Neural progenitor cell (in vitro differentiated cells): Measurements from ENCODE around the gene REM2. TPM values are rescaled to one million over a fixed set of nuclear protein-coding genes. Genes with fewer than 3 reads are reported as not detected.

Source experiments
- DNase-seq: peaks from one replicate; pipeline ENCODE4 v3.0.0-alpha.2; 2016; ENCODE audit warnings: low spot score
- H2AFZ ChIP-seq: fragments of 200-600 bp; sonication (generic); replicated peaks from 2 replicates; pipeline ENCODE4 v1.6.1; 2016; ENCODE audit warnings: antibody characterized with exemption
- H3F3A ChIP-seq: fragments of 200-600 bp; sonication (generic); 2 replicates; pipeline ENCODE4 v1.6.1; 2016; ENCODE audit warnings: antibody characterized with exemption, low read depth
- H3K27ac ChIP-seq: fragments of 200-600 bp; sonication (generic); 2 replicates; pipeline ENCODE4 v1.5.1; 2016; ENCODE audit warnings: mild to moderate bottlenecking
- H3K27me3 ChIP-seq: fragments of 200-600 bp; sonication (generic); 2 replicates; pipeline ENCODE4 v1.6.1; 2016; ENCODE audit warnings: mild to moderate bottlenecking, moderate library complexity
- H3K36me3 ChIP-seq: fragments of 200-600 bp; sonication (generic); 2 replicates; pipeline ENCODE4 v1.5.1; 2016
- H3K4me1 ChIP-seq: fragments of 200-600 bp; sonication (generic); 2 replicates; pipeline ENCODE4 v1.6.1; 2016; ENCODE audit warnings: mixed run types
- H3K4me2 ChIP-seq: fragments of 200-600 bp; sonication (generic); 2 replicates; pipeline ENCODE4 v1.6.1; 2016
- H3K4me3 ChIP-seq: fragments of 200-600 bp; sonication (generic); 2 replicates; pipeline ENCODE4 v1.5.1; 2016
- H3K79me2 ChIP-seq: fragments of 200-600 bp; sonication (generic); 2 replicates; pipeline ENCODE4 v1.6.1; 2016; ENCODE audit warnings: low read depth
- H3K9ac ChIP-seq: fragments of 200-600 bp; sonication (generic); 2 replicates; pipeline ENCODE4 v1.6.1; 2016
- H3K9me3 ChIP-seq: fragments of 200-600 bp; sonication (generic); 2 replicates; pipeline ENCODE4 v1.5.1; 2016; ENCODE audit warnings: low read depth
- H4K20me1 ChIP-seq: fragments of 200-600 bp; sonication (generic); 2 replicates; pipeline ENCODE4 v1.6.1; 2016; ENCODE audit warnings: low read depth
- H3K27ac Mint-ChIP-seq: 3 replicates; pipeline ENCODE4 v1.8.0; 2021; ENCODE audit warnings: mixed read lengths
- H3K27me3 Mint-ChIP-seq: 2 replicates; pipeline ENCODE4 v1.8.0; 2022; ENCODE audit warnings: low read depth, mild to moderate bottlenecking, inconsistent platforms, moderate library complexity, mixed read lengths; ENCODE audit not compliant: insufficient read depth
- H3K36me3 Mint-ChIP-seq: 3 replicates; pipeline ENCODE4 v1.8.0; 2021; ENCODE audit warnings: mixed read lengths
- H3K4me1 Mint-ChIP-seq: 3 replicates; pipeline ENCODE4 v1.8.0; 2021; ENCODE audit warnings: mixed read lengths
- H3K4me3 Mint-ChIP-seq: 3 replicates; pipeline ENCODE4 v1.8.0; 2021; ENCODE audit warnings: mild to moderate bottlenecking, moderate library complexity, mixed read lengths
- H3K9me3 Mint-ChIP-seq: 3 replicates; pipeline ENCODE4 v1.8.0; 2020; ENCODE audit warnings: mixed read lengths
- EZH2 ChIP-seq: fragments of 200-600 bp; sonication (generic); IDR thresholded peaks from 2 replicates; pipeline ENCODE4 v1.6.1; 2017; ENCODE audit warnings: antibody characterized with exemption, mild to moderate bottlenecking, moderate library complexity
- EZH2phosphoT487 ChIP-seq: fragments of 200-600 bp; sonication (generic); IDR thresholded peaks from 2 replicates; pipeline ENCODE4 v1.6.1; 2017; ENCODE audit warnings: antibody characterized with exemption
- total RNA-seq: library from RNA; depleted of rRNA; stranded (reverse); fragments of >200 nt; gene quantifications from 2 replicates; pipeline ENCODE4 v1.2.3, GENCODE V29; 2015; ENCODE audit warnings: low replicate concordance
- TF ChIP-seq, protein P1 (sequence below): fragments of 200-600 bp; sonication (generic); IDR thresholded peaks from 2 replicates; pipeline ENCODE4 v1.5.1; 2017; ENCODE audit warnings: antibody characterized with exemption, mild to moderate bottlenecking

The REM2 gene
- total RNA-seq, 1 donor from 2014 or later = 1.7 TPM

DNA sequence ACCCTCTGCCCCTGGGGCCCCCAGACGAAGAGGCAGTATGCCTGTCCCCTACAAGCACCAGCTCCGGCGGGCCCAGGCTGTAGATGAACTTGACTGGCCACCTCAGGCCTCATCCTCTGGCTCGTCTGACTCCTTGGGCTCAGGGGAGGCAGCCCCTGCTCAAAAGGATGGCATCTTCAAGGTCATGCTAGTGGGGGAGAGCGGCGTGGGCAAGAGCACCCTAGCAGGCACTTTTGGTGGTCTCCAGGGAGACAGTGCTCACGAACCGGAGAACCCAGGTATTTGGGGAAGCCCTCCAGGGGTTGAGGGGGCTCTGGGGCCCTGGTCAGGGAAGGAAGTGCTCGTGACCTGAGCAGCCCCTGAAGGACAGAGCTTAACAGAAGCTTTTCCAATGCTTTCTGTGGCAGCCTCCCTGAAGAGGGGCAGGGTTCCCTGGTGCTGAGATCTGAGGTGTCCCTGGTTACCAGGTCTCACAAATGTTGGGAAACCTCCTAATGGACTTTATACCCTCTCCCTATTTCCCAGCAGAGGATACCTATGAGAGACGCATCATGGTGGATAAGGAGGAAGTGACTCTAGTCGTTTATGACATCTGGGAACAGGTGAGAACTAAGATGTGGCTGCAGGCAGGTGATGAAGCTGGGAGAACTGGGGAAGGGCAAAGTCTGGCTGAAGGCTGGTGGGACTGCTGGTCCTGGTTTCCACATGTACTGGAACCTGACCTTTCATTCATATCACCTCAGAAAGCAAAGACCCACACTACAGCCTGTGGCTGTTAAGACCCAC, 1.9 kb downstream of the REM2 start:
- H2AFZ ChIP-seq = no peak overlapping the region
- Mint-ChIP-seq H3K36me3 (peaks cover 7% of the 10 kb centered on the region), H3K27ac (peak overlapping the region; percentile 99), H3K4me3 (peak overlapping the region; percentile 97), H3K4me1 (peaks cover 60% of the 10 kb centered on the region), H3K9me3 (no peaks in the 10 kb centered on the region), H3K27me3 (peaks cover 7% of the 10 kb centered on the region)
- H3F3A ChIP-seq = peaks cover 49% of the 10 kb centered on the region
- no peak for DNase-seq
- H3K36me3 ChIP-seq = no peaks in the 10 kb centered on the region
- no peaks in the 10 kb centered on the region for H3K9me3 ChIP-seq
- H3K9ac ChIP-seq = no peak overlapping the region
- H3K4me1 ChIP-seq = peaks cover 24% of the 10 kb centered on the region
- H3K27me3 ChIP-seq = peaks cover 21% of the 10 kb centered on the region
- no peaks in the 10 kb centered on the region for H4K20me1 ChIP-seq
- H3K4me2 ChIP-seq = no peak overlapping the region
- TF ChIP-seq EZH2phosphoT487 (no peak), EZH2 (no peak)
- TF ChIP-seq, protein P1, sequence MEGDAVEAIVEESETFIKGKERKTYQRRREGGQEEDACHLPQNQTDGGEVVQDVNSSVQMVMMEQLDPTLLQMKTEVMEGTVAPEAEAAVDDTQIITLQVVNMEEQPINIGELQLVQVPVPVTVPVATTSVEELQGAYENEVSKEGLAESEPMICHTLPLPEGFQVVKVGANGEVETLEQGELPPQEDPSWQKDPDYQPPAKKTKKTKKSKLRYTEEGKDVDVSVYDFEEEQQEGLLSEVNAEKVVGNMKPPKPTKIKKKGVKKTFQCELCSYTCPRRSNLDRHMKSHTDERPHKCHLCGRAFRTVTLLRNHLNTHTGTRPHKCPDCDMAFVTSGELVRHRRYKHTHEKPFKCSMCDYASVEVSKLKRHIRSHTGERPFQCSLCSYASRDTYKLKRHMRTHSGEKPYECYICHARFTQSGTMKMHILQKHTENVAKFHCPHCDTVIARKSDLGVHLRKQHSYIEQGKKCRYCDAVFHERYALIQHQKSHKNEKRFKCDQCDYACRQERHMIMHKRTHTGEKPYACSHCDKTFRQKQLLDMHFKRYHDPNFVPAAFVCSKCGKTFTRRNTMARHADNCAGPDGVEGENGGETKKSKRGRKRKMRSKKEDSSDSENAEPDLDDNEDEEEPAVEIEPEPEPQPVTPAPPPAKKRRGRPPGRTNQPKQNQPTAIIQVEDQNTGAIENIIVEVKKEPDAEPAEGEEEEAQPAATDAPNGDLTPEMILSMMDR = no peak
- no peaks in the 10 kb centered on the region for H3K79me2 ChIP-seq
- no peak overlapping the region for H3K27ac ChIP-seq
- no peak overlapping the region for H3K4me3 ChIP-seq

DNA sequence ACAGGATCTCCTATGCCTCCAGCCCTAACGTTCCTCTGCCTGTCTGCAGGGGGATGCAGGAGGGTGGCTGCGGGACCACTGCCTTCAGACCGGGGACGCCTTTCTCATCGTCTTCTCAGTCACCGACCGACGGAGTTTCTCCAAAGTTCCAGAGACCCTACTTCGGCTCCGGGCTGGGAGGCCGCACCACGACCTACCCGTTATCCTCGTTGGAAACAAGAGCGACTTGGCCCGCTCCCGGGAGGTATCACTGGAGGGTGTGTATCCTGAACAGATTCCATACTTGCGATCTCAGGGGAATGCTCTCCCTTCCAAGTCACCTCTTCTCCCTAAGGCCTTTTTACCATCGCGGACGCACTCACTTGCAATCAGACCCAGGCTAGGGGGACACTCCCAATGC, 3.0 kb downstream of the REM2 start:
- Mint-ChIP-seq H3K4me1 (peaks cover 64% of the 10 kb centered on the region), H3K27ac (peak overlapping the region; percentile 81), H3K9me3 (no peaks in the 10 kb centered on the region), H3K36me3 (peaks cover 7% of the 10 kb centered on the region), H3K4me3 (peak overlapping the region; percentile 97), H3K27me3 (peaks cover 9% of the 10 kb centered on the region)
- peaks cover 21% of the 10 kb centered on the region for H3K27me3 ChIP-seq
- no peaks in the 10 kb centered on the region for H4K20me1 ChIP-seq
- H3K4me3 ChIP-seq = peak overlapping the region; percentile 52
- H2AFZ ChIP-seq = no peak overlapping the region
- H3K9ac ChIP-seq = no peak overlapping the region
- peaks cover 49% of the 10 kb centered on the region for H3F3A ChIP-seq
- no peaks in the 10 kb centered on the region for H3K79me2 ChIP-seq
- no peaks in the 10 kb centered on the region for H3K36me3 ChIP-seq
- H3K9me3 ChIP-seq = no peaks in the 10 kb centered on the region
- TF ChIP-seq EZH2phosphoT487 = no peak
- TF ChIP-seq EZH2 = no peak
- TF ChIP-seq, protein P1 = no peak
- no peak overlapping the region for H3K27ac ChIP-seq
- peaks cover 24% of the 10 kb centered on the region for H3K4me1 ChIP-seq
- peak overlapping the region; percentile 71 for H3K4me2 ChIP-seq
- DNase-seq = no peak

DNA sequence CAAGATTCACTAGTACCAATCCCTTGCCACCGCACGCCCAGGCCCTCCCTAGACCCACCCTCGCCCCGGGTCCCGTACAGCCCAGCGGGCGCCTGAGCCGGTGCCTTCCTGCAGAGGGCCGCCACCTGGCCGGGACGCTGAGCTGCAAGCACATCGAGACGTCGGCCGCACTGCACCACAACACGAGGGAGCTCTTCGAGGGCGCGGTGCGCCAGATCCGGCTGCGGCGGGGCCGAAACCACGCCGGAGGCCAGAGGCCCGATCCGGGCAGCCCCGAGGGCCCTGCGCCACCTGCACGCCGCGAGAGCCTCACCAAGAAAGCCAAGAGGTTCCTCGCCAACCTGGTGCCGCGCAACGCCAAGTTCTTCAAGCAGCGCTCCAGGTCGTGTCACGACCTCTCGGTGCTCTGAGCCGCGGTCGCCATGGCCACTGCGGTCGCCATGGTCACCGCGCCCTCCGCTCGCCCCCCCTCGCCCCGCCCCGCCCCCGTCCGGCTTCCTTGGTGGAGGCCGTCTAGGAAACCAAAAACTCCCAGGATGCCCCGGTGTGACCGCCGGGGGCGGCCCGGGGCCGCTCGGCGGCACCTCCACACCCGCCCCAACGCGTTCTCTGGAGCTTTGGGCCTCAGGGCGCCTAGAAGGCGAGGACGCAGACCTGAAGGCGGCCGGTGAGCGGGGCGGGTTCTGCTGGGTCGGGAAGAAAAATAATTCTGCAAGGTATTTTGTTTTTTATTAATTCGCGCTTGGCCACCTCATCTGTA, 3.7 kb downstream of the REM2 start:
- TF ChIP-seq, protein P1 = peak; percentile 27
- TF ChIP-seq EZH2 = no peak
- peaks cover 7% of the 10 kb centered on the region for H3K36me3 Mint-ChIP-seq
- no peaks in the 10 kb centered on the region for H3K36me3 ChIP-seq
- H3K27ac ChIP-seq = no peak overlapping the region
- H3K4me2 ChIP-seq = peak overlapping the region; percentile 71
- H3K9me3 ChIP-seq = no peaks in the 10 kb centered on the region
- H3K4me1 ChIP-seq = peaks cover 24% of the 10 kb centered on the region
- H3K27me3 Mint-ChIP-seq = peaks cover 9% of the 10 kb centered on the region
- peaks cover 49% of the 10 kb centered on the region for H3F3A ChIP-seq
- no peaks in the 10 kb centered on the region for H4K20me1 ChIP-seq
- no peak overlapping the region for H3K9ac ChIP-seq
- H3K4me1 Mint-ChIP-seq = peaks cover 61% of the 10 kb centered on the region
- no peaks in the 10 kb centered on the region for H3K9me3 Mint-ChIP-seq
- peak; percentile 89 for DNase-seq
- H3K4me3 Mint-ChIP-seq = peak overlapping the region; percentile 97
- no peaks in the 10 kb centered on the region for H3K79me2 ChIP-seq
- peaks cover 21% of the 10 kb centered on the region for H3K27me3 ChIP-seq
- peak overlapping the region; percentile 52 for H3K4me3 ChIP-seq
- peak overlapping the region; percentile 100 for H3K27ac Mint-ChIP-seq
- H2AFZ ChIP-seq = peak overlapping the region; percentile 20
